ENCODE data around the gene KCNQ2.
A peak's percentile ranks its signal among the peaks of the same experiment; 100 is the strongest.
"Not testable (repeated sequence)": the region's sequence is repeated elsewhere in the genome, so short reads cannot be mapped to it uniquely, and the experiment has no call there.

Gene KCNQ2

DNA sequence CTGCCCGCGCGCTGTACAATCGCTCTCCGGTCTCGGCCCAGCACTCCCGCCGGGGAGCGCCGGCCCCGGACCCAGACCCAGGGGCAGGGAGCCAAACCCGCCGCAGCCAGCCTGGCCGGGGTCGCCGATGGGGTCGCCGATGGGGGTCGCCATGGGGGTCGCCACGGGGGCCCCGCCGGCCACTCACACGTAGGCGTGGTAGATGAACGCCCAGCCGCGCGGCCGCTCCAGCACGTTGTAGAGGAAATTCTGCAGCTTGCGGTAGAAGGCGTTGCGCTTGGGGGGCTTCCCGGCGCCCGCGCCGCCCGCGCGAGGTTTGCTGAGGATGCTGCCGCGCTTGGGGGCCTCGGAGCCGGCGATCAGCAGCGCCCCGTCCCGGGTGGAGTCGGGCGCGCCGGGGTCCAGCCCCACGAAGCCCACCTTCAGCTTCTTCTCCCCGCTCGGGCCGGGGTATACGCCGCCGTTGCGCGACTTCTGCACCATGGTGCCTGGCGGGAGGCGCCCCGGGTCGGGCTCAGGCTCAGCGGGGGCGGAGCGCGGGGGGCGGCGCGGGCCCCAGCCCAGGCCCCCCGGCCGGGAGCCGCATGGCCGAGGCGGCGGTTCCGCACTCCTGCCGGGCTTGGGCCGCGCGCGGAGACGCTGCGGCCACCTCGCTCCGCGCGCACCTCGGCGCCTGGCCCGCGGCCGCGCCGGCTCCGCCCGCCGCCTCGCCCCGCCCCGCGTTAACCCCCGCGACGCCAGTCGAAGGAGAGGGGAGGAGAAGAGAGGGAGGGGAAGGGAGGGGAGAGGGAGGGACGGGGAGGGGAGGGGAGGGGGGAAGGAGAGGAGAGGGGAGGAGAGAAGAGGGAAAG is at the start of gene KCNQ2:
Gene KCNQ2, minus strand, starts transcription at position 675 of the 851 bp plus-strand sequence. Its CDS starts 192 bp downstream, at position 483.
- DNase-seq, result no peak

DNA sequence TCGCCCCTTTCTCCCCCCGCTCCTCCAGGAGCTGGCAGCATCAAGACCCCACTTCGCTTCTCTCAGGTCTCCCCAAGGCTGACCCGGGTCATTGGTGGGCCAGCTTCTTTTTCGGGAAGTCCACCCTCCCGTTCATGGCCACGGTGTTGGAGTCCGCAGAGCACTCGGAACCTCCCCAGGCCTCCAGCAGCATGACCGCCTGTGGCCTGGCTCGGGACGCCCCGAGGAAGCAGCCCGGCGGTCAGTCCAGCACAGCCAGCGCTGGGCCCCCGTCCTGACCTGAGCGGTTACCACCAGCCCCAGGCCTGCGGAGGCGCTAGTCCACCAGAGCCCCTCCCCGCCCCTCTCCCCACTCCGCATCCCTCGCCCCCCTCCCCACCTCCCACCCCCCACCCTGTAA is 49.1 kb upstream of the KCNQ2 start:
- peak; percentile 48 for DNase-seq

DNA sequence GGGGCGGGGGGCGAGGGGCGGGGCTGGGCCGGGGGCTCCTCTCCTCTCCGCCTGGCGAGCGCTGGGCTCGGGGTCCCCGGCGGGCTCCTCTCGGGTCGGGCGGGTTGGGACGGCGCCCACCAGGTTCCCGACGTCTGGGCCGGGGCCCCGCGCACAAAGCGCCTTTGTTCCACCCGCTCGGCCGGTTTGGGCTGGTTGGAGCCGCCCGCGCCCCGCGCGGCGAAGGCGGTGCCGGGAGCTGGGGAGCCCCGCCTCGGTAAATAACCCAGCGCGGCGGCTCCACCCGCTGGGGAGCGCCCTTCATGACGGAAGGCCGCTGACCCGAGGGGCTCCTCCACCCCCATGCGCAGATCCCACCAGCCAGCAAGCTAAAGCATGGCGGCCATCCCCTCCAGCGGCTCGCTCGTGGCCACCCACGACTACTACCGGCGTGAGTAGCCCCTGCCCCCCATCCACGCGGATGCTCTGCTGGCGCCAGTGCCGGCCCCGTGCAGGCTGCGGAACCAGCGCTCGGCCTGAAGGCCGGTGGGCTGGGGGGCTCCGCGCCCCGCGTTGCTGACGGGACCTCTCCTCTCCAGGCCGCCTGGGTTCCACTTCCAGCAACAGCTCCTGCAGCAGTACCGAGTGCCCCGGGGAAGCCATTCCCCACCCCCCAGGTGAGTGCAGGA is 48.6 kb upstream of the KCNQ2 start:
- DNase-seq, result peak; percentile 88

DNA sequence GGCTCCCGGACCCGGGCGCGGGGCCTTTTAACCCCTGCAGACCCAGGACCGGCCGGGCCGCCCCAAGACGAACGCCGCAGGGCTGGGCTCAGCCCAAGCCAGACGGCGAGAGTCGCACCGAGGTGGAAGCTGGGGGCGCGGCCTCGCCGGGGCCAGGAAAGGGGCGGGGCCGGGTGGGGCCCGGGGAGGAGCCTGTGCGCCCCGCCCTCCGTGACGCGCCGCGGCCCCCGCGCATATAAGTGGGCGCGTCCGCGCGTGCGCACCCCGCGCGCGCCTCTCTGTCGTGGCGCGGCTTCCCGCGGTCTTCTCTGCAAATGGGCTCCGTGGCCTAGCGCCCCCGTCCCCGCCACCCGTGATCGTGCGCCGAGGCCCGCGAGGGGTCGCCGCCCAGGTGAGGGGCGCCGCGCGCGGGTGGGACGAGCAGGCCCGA is 48.1 kb upstream of the KCNQ2 start, which contains the start of gene PPDPF:
Gene PPDPF, plus strand, starts transcription at position 262 of the 430 bp plus-strand sequence. CDS start 544 bp downstream, outside the sequence.
- DNase-seq, result peak; percentile 91

DNA sequence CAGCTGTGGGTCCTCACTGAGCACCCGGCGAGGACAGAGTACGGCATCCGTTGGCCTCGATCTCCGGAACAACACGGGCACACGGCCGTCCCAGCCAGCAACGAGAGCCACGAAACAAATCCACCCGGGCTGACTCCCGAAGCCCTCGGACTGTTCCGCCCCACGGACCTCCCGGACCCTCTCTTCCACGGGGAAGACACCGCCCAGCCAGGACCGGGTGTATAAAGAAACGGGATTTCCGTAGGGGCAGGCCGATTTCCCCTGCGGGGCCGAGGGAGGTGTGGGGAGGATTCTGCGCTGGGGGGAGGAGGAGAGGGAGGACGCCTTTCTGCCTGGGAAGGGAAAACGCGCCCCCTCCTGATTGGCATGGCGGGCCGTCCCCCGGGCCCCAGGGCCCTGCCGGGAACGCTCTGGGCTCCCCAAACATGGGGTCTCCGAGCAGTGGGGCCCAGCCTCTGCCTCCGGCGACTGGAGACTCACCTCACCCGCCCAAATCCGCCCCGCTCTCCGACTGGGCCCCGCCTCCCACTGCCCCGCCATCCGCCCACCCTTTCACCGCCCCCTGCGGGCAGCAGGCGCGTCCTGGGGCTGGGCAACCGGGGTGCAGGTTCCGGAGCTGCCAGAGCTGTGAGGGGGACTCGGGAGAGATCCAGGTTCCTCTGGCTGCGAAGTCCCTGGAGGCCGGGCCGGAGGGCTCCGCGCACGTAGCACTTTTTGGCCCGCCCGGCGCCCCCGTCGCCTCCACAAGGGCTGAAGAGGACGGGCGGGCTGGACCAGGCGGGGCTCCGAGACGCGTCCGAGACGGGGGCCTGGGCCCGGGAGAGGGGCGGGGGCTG is 47.4 kb upstream of the KCNQ2 start:
- DNase-seq, result peak; percentile 81

DNA sequence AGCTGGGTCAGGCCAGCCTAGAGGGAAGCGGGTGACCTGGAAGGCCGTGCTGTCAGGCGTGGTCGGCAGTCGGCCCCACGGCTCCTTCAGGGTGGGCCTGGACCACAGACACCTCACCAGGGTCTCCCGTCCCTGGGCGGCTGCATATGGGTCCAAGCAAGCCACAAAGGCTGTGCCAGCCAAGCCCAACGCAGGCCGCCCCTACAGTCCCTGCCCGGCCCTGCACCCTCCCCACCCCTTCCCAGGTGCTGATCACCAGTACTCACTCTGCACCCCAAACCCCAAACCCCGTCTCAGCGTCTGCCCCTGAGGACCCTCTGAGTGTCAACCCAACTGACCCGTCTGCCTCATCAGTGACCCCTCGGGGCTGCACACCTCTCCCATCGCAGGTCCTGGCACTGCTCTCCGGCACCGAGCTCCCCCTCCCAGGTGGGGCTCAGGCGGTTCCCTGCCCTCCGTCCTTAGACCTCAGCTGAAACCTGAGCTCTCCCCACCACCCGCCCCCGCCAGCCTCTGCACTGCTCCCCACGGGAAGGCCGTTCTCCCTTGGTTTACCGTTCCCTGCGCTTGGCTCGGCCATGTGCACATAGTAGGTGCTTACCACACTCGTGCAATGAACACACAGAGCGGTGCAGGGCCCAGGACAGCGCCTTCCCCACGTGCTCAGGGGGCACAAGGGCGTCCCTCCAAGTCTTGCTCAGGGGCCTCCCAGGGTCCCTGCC is 46.7 kb upstream of the KCNQ2 start:
- DNase-seq, result peak; percentile 42

DNA sequence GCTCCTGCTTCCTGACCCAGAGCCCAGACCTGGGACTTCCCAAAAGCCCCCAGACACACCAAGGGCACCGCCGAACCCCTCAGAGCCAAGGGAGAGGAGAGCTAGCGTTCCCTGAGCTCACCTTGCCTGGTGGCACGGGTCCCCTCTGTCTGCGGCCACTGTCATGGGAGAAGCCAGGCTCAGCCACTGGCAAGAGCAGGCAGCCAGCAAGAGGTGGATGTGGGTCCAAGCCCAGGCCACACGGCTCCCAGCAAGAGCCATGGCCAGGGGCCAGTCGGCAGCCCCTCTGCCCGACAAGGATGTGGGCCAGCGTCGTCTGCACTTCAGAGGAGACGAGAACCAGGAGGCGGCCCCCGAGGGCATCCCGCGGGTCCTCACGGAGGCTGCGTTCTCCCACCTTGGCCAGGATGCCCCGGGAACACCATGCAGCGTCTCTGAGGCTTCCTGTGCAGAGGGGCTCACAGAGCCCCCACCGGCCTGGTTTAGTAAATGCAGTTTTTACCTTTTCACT is 46.0 kb upstream of the KCNQ2 start:
- DNase-seq, result peak; percentile 24

DNA sequence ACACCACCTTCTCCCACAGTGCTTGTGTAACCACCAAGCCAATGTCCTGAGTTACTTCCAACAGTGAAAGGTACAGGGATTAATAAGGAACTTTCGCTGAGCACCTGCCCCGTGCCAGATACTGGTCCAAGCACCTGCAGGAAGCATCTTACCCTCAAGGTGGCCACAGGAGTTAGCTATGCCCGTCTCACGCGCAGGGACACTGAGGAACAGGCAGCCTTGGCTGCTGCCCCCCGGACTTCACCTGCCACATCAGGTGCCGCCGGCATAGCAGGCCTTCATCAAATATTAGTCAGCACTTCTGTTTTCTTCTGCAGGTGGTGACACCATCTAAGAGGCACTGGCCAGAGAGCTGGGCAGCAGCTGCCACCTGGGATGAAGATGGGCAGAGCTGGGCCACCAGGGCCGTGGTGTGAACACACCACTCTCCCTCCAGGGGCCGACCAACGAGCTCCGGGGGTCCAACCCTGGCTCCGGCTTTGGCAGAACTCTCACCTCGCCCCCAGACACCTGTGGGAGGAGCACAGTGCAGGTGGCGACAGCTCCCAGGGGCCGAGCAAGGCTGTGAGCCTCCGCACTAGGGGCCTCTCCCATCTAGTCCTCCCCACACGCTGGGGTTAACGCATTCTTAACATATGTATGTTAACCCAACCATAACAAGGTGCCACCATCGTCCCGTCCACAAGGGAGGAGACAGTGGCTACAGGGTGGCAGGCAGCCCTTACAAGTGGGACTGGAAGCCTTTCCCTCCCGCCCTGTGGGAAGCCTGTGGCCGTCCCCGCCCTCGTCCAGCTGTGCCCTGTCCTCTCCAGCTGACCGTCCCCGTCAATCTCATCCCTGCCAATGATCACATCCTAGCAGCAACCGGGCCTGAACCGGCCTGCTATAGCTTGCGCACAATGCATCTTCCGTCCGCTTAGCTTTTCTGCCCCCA is 45.2 kb upstream of the KCNQ2 start:
- DNase-seq, result peak; percentile 39

DNA sequence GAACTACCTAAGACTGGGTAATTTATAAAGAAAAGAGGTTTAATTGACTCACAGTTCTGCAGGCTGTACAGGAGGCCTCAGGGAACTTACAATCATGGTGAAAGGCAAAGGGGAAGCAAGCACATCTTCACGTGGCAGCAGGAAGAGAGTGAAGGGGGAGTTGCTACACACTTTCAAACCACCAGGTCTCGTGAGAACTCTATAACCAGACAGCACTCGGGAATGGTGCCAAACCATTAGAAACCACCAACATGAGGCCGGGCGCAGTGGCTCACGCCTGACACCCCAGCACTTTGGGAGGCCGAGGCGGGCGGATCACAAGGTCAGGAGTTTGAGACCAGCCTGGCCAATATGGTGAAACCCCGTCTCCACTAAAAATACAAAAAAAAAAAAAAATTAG is 42.1 kb upstream of the KCNQ2 start:
- DNase-seq, result not testable (repeated sequence)

DNA sequence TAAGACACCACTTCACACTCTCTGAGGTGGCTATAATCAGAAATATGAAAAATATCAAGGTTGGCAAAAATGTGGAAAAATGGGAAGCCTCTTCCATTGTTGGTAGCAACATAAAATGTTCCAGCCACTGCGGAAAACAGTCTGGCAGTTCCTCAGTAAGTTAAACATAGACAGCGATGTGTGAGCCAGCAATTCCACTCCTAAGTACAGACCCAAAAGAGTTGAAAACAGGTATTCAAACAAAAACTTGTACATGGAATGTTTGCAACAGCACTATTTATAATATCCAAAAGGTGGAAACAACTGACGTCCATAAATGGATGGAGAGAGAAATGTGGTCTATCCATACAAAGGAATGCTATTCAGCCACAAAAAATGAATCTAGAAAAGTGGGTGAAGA is 40.8 kb upstream of the KCNQ2 start:
- no peak for DNase-seq

DNA sequence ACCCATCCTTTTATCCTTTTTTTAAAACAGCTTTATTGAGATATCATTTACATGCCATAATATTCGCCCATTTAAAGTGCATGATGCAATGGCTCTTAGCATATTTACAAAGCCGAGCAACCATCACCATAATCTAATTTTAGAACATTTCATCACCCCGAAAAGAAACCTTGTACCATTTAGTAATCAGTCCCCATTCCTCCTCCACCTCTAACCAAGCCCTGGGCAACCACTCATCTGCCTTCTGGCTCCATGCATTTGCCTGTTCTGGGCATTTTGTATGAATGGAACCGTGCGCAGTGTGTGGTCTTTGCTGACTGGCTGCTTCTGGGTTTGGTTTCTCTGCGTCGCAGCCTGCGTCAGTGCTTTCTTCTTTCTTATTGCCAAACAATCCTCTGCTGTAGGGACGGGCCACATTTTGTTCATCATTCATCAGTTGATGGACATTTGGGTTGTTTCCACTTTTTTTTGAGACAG is 36.7 kb upstream of the KCNQ2 start:
- no peak for DNase-seq

DNA sequence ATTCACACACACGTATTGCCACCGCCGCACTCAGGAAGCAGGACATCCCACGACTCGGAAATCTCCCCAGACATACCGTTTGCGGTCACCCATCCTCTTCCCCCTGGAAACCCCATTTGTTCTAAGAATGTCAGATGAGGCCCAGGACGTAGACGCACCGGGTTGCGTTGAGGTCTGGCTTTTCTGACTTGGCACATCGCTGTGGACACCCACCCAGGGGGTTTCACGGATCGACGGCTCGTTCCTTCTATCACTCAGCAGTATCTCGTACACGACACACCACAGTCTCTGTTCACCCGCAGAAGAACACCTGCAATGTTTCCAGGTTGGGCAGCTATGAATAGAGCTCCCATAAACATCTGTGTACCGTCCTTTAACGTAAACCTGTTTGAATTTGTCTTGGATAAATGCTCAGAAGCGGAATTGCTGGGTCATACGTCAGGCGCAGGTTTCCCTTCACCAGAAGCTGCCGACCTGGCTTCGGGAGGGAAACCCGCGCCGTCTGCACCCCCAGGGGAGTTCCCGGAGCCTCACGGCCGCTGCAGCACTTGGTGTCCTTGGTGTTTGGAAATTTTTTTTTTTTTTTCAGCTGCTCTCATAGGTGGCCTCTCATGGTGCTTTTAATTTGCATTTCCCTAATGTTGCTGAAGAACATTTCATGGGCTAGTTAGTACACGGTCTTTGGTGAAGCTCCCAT is 35.8 kb upstream of the KCNQ2 start:
- no peak for DNase-seq

DNA sequence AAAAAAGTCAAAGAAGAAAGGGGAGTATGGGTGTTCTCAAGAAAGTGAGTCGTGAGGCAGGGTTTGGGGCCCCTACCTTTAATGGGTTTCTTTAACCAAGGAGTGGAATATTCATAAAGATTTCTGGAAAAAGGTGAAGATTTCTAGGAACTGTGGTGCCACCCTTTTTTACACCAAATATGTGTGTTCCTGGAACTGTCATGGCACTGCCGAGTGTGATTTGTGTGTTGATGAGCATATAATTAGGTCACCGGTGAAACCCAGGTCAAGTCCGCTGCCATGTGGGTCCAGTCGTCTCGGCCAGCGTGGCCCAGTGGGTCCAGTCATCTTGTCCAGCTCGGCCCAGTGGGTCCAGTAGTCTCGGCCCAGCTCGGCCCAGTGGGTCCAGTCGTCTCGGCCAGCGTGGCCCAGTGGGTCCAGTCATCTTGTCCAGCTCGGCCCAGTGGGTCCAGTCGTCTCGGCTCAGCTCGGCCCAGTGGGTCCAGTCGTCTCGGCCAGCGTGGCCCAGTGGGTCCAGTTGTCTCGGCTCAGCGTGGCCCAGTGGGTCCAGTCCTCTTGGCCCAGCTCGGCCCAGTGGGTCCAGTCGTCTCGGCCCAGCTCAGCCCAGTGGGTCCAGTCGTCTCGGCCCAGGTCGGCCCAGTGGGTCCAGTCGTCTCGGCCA is 34.8 kb upstream of the KCNQ2 start:
- no peak for DNase-seq

DNA sequence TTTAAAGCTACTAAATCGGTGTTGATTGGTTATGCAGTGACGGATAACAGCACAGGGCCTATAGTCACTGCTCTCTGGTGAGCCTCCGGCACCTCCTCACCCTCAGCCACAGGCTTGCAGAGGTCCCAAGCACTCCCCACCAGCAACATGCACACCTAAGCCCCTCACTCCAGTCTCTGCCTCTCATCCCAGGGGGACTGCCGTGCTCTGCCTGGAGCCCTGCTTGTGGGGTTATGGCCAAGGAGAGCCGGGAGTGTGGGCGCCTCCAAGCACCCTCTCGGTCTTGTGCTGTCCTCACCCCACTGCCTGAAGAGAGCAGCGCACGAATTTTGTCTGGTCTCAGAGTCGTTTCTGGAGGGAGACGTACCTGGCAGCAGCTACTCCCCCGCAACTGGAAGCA is 33.3 kb upstream of the KCNQ2 start:
- DNase-seq, result no peak

DNA sequence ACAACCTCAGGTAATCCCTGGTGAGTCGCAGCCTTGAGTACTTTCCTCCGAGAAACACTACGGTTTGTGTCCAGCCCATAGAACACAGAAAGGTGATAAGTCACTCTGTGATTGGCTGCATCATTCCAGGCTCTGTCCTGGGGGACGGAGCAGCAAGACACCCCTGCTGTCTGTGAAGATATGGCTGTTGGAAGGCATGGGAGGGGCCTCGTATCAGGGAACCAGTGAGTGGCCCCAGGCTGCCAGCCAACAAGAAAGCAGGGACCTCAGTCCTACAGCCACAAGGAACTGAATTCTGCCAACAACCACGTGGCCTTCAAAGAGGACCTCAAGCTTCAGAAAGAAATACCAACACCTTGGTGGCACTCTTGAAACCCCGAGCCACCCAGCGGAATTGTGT is 32.8 kb upstream of the KCNQ2 start:
- no peak for DNase-seq

DNA sequence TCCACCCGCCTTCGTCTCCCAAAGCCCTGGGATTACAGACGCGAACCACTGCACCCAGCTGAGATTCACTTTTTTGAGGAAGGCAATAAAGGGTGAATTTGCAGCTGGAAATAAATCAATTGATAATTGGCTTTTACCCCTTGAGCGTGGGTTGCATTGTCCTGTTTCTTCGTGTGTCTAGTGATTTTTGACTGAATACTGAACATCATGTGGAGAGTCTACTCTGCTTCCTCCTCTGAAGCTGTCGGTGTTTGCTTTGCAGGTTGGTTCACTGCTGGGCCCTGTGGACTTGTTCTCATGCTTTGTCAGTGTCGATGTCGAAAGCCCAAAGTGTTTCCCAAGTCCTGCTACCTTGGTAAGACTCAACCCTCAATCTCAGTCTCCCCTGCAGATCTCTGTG is 32.2 kb upstream of the KCNQ2 start:
- no peak for DNase-seq

DNA sequence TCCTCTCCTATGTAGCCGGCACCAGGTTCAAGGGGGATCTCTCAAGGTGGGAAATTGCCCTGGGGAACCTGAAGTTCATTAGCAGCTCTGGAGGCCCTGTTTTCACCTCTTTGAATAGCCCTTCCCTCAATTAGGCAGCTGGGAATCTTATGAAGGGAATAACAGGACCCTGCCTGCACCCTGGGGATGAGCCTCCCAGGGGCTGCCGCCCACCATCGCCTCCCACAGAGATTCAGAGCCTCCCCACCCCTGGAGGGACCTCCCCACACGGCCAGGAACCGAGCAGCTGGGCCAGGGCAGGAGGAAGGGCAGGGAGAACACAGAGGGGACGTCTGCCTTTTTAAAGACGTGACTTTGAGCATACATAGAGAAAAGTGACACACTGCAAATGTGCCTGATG is 31.1 kb upstream of the KCNQ2 start:
- no peak for DNase-seq

DNA sequence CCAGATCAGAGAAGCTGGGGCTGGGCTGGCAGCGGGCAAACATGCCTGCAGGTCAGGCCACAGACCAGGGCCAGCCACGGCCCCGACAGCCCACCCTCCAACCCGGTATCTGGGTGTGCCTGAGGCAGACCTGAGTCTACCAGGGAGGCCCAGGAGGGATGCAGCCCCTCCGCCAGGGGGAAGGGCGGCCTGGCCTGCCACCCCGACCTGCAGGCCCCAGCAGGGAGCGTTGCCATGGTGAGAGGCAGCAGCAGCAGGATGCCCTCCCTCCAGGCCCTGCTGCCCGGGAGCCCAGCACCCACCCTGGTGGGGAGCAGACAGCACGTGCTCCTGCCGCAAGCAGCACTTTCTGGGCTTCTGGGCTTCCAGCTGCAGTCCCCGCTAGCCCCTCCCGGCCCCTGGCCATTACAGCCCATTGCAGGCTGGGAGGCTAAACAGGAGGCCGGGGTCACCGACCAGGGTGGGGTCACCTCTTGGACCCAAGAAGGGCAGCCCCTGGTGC is 30.3 kb upstream of the KCNQ2 start:
- DNase-seq, result no peak

Measured in femur (tissue), 1 donor.